ENCODE data around the gene RTN4. TPM values are rescaled to one million over a fixed set of nuclear protein-coding genes. Genes with fewer than 3 reads are reported as not detected.

The RTN4 gene
- total RNA-seq, 1 donor from 2014 or later, result 414 TPM

- H3K9me3 ChIP-seq (ENCODE audit: control insufficient read depth in 3 of 3, low read length in 3 of 3), result no peaks in the 10 kb centered on the region
- no peaks in the 10 kb centered on the region for H3K27me3 ChIP-seq (ENCODE audit: control insufficient read depth in 3 of 3, insufficient read depth in 3 of 3, low read length in 3 of 3)
- no peak overlapping the region for H3K4me3 ChIP-seq (ENCODE audit: low read length in 3 of 3)
- H3K4me1 ChIP-seq (ENCODE audit: control insufficient read depth in 3 of 3, insufficient read depth in 3 of 3, low read length in 3 of 3), result peaks cover 20 to 25% (median 25%) of the 10 kb centered on the region in 3 donors
- H3K9ac ChIP-seq (ENCODE audit: low read depth in 1 of 3, low read length in 3 of 3), result peak overlapping the region in 1 of 3 donors; percentile 25
- H3K36me3 ChIP-seq (ENCODE audit: control insufficient read depth in 3 of 3, insufficient read depth in 3 of 3, low read length in 3 of 3), result no peaks in the 10 kb centered on the region
- no peak overlapping the region for H3K27ac ChIP-seq (ENCODE audit: low read depth, low read length)
These were observed 102.1 kb downstream of the RTN4 start for GRCh38 chr2:54948120-54948519.

- Histone ChIP-seq H3K9me3 (ENCODE audit: control insufficient read depth in 3 of 3, low read length in 3 of 3) (no peaks in the 10 kb centered on the region), H3K36me3 (ENCODE audit: control insufficient read depth in 3 of 3, insufficient read depth in 3 of 3, low read length in 3 of 3) (no peaks in the 10 kb centered on the region), H3K4me1 (ENCODE audit: control insufficient read depth in 3 of 3, insufficient read depth in 3 of 3, low read length in 3 of 3) (peaks cover 20 to 25% (median 25%) of the 10 kb centered on the region in 3 donors), H3K27ac (ENCODE audit: low read depth, low read length) (no peak overlapping the region), H3K9ac (ENCODE audit: low read depth in 1 of 3, low read length in 3 of 3) (no peak overlapping the region), H3K27me3 (ENCODE audit: control insufficient read depth in 3 of 3, insufficient read depth in 3 of 3, low read length in 3 of 3) (no peaks in the 10 kb centered on the region), H3K4me3 (ENCODE audit: low read length in 3 of 3) (no peak overlapping the region)
These were observed 102.6 kb downstream of the RTN4 start for GRCh38 chr2:54947646-54948045.

GRCh38 chr2:54947136-54947535 lies 103.1 kb downstream of the RTN4 start:
- no peaks in the 10 kb centered on the region for H3K27me3 ChIP-seq (ENCODE audit: control insufficient read depth in 3 of 3, insufficient read depth in 3 of 3, low read length in 3 of 3)
- H3K27ac ChIP-seq (ENCODE audit: low read depth, low read length), result no peak overlapping the region
- H3K9me3 ChIP-seq (ENCODE audit: control insufficient read depth in 3 of 3, low read length in 3 of 3), result no peaks in the 10 kb centered on the region
- H3K4me3 ChIP-seq (ENCODE audit: low read length in 3 of 3), result no peak overlapping the region
- H3K4me1 ChIP-seq (ENCODE audit: control insufficient read depth in 3 of 3, insufficient read depth in 3 of 3, low read length in 3 of 3), result peaks cover 20 to 25% (median 25%) of the 10 kb centered on the region in 3 donors
- no peaks in the 10 kb centered on the region for H3K36me3 ChIP-seq (ENCODE audit: control insufficient read depth in 3 of 3, insufficient read depth in 3 of 3, low read length in 3 of 3)
- peak overlapping the region in 1 of 3 donors; percentile 8 for H3K9ac ChIP-seq (ENCODE audit: low read depth in 1 of 3, low read length in 3 of 3)

- Histone ChIP-seq H3K27me3 (ENCODE audit: control insufficient read depth in 3 of 3, insufficient read depth in 3 of 3, low read length in 3 of 3) (no peaks in the 10 kb centered on the region), H3K36me3 (ENCODE audit: control insufficient read depth in 3 of 3, insufficient read depth in 3 of 3, low read length in 3 of 3) (no peaks in the 10 kb centered on the region), H3K4me3 (ENCODE audit: low read length in 3 of 3) (peak overlapping the region; percentile 19 to 52 (median 49)), H3K4me1 (ENCODE audit: control insufficient read depth in 3 of 3, insufficient read depth in 3 of 3, low read length in 3 of 3) (peaks cover 20 to 25% (median 25%) of the 10 kb centered on the region in 3 donors), H3K9ac (ENCODE audit: low read depth in 1 of 3, low read length in 3 of 3) (peak overlapping the region; percentile 64 to 83 (median 78)), H3K9me3 (ENCODE audit: control insufficient read depth in 3 of 3, low read length in 3 of 3) (no peaks in the 10 kb centered on the region), H3K27ac (ENCODE audit: low read depth, low read length) (peak overlapping the region; percentile 92)
These were observed 103.9 kb downstream of the RTN4 start for GRCh38 chr2:54946220-54946805.

- Histone ChIP-seq H3K9ac (ENCODE audit: low read depth in 1 of 3, low read length in 3 of 3) (peak overlapping the region; percentile 64 to 83 (median 78)), H3K27me3 (ENCODE audit: control insufficient read depth in 3 of 3, insufficient read depth in 3 of 3, low read length in 3 of 3) (no peaks in the 10 kb centered on the region), H3K9me3 (ENCODE audit: control insufficient read depth in 3 of 3, low read length in 3 of 3) (no peaks in the 10 kb centered on the region), H3K36me3 (ENCODE audit: control insufficient read depth in 3 of 3, insufficient read depth in 3 of 3, low read length in 3 of 3) (no peaks in the 10 kb centered on the region), H3K4me3 (ENCODE audit: low read length in 3 of 3) (peak overlapping the region; percentile 19 to 65 (median 52)), H3K4me1 (ENCODE audit: control insufficient read depth in 3 of 3, insufficient read depth in 3 of 3, low read length in 3 of 3) (peaks cover 20 to 25% (median 25%) of the 10 kb centered on the region in 3 donors), H3K27ac (ENCODE audit: low read depth, low read length) (peak overlapping the region; percentile 92)
These were observed 104.6 kb downstream of the RTN4 start for GRCh38 chr2:54945391-54946219.

GRCh38 chr2:54944724-54945326 lies 105.4 kb downstream of the RTN4 start:
- H3K4me1 ChIP-seq (ENCODE audit: control insufficient read depth in 3 of 3, insufficient read depth in 3 of 3, low read length in 3 of 3), result peaks cover 20 to 25% (median 25%) of the 10 kb centered on the region in 3 donors
- no peak overlapping the region for H3K9ac ChIP-seq (ENCODE audit: low read depth in 1 of 3, low read length in 3 of 3)
- peak overlapping the region; percentile 92 for H3K27ac ChIP-seq (ENCODE audit: low read depth, low read length)
- no peaks in the 10 kb centered on the region for H3K9me3 ChIP-seq (ENCODE audit: control insufficient read depth in 3 of 3, low read length in 3 of 3)
- no peak overlapping the region for H3K4me3 ChIP-seq (ENCODE audit: low read length in 3 of 3)
- H3K27me3 ChIP-seq (ENCODE audit: control insufficient read depth in 3 of 3, insufficient read depth in 3 of 3, low read length in 3 of 3), result no peaks in the 10 kb centered on the region
- H3K36me3 ChIP-seq (ENCODE audit: control insufficient read depth in 3 of 3, insufficient read depth in 3 of 3, low read length in 3 of 3), result no peaks in the 10 kb centered on the region

GRCh38 chr2:54942373-54942772 lies 107.9 kb downstream of the RTN4 start:
- no peak overlapping the region for H3K4me3 ChIP-seq (ENCODE audit: low read length in 3 of 3)
- H3K4me1 ChIP-seq (ENCODE audit: control insufficient read depth in 3 of 3, insufficient read depth in 3 of 3, low read length in 3 of 3), result peaks cover 20 to 21% (median 20%) of the 10 kb centered on the region in 3 donors
- peaks cover 0 to 2% (median 2%) of the 10 kb centered on the region in 3 donors for H3K9me3 ChIP-seq (ENCODE audit: control insufficient read depth in 3 of 3, low read length in 3 of 3)
- no peak overlapping the region for H3K27ac ChIP-seq (ENCODE audit: low read depth, low read length)
- no peak overlapping the region for H3K9ac ChIP-seq (ENCODE audit: low read depth in 1 of 3, low read length in 3 of 3)
- H3K27me3 ChIP-seq (ENCODE audit: control insufficient read depth in 3 of 3, insufficient read depth in 3 of 3, low read length in 3 of 3), result no peaks in the 10 kb centered on the region
- H3K36me3 ChIP-seq (ENCODE audit: control insufficient read depth in 3 of 3, insufficient read depth in 3 of 3, low read length in 3 of 3), result no peaks in the 10 kb centered on the region

GRCh38 chr2:54941248-54941984 lies 108.8 kb downstream of the RTN4 start:
- Histone ChIP-seq H3K4me1 (ENCODE audit: control insufficient read depth in 3 of 3, insufficient read depth in 3 of 3, low read length in 3 of 3) (peaks cover 12 to 13% (median 13%) of the 10 kb centered on the region in 3 donors), H3K9ac (ENCODE audit: low read depth in 1 of 3, low read length in 3 of 3) (no peak overlapping the region), H3K27me3 (ENCODE audit: control insufficient read depth in 3 of 3, insufficient read depth in 3 of 3, low read length in 3 of 3) (no peaks in the 10 kb centered on the region), H3K9me3 (ENCODE audit: control insufficient read depth in 3 of 3, low read length in 3 of 3) (peaks cover 0 to 2% (median 2%) of the 10 kb centered on the region in 3 donors), H3K36me3 (ENCODE audit: control insufficient read depth in 3 of 3, insufficient read depth in 3 of 3, low read length in 3 of 3) (no peaks in the 10 kb centered on the region), H3K27ac (ENCODE audit: low read depth, low read length) (no peak overlapping the region), H3K4me3 (ENCODE audit: low read length in 3 of 3) (no peak overlapping the region)

- no peak overlapping the region for H3K27ac ChIP-seq (ENCODE audit: low read depth, low read length)
- no peaks in the 10 kb centered on the region for H3K27me3 ChIP-seq (ENCODE audit: control insufficient read depth in 3 of 3, insufficient read depth in 3 of 3, low read length in 3 of 3)
- H3K36me3 ChIP-seq (ENCODE audit: control insufficient read depth in 3 of 3, insufficient read depth in 3 of 3, low read length in 3 of 3), result no peaks in the 10 kb centered on the region
- H3K4me3 ChIP-seq (ENCODE audit: low read length in 3 of 3), result no peak overlapping the region
- peaks cover 5 to 6% (median 6%) of the 10 kb centered on the region in 3 donors for H3K4me1 ChIP-seq (ENCODE audit: control insufficient read depth in 3 of 3, insufficient read depth in 3 of 3, low read length in 3 of 3)
- no peak overlapping the region for H3K9ac ChIP-seq (ENCODE audit: low read depth in 1 of 3, low read length in 3 of 3)
- peaks cover 0 to 2% (median 2%) of the 10 kb centered on the region in 3 donors for H3K9me3 ChIP-seq (ENCODE audit: control insufficient read depth in 3 of 3, low read length in 3 of 3)
These were observed 109.5 kb downstream of the RTN4 start for GRCh38 chr2:54940723-54941122.

Measured in skeletal muscle tissue (tissue), 4 donors.